ENCODE data around the gene LARP4B. TPM values are rescaled to one million over a fixed set of nuclear protein-coding genes. Genes with fewer than 3 reads are reported as not detected.

LARP4B gene
- total and polyA plus RNA-seq, 2 donors (not counting 3 experiments of a cell fraction or from before 2014, with no cell fraction given), result 27.4 to 101 TPM

DNA sequence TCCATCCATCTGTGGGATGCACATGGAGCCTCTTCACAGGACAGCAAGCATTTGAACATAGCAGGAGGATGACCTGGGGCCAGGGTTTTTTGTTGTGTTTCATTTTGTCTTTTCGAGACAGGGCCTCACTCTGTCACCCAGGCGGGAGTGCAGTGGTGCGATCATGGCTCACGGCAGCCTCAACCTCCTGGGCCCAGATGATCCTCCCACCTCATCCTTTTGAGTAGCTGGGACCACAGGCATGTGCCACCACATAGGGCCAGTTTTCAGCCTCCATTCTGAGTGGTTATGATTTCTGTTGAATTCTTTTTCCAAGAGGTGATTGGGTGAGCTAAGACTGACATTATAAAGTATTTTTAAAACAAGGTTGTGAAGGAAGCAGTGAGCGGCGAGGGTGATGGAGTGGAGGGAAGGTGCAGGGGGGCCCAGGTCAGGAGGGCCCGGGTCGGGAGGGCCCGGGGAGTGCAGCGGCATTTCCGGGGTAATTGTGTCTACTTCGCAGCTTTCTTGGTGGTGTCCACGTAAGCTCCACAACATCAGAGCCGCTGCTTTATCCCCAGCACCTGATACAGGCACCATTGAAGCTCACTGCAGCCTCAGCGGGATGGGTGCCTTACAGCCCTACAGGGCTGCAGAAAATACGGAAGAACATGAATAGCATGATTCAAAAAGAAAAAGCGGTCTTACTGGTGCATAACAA is 12.0 kb upstream of the LARP4B start:
- no peaks in the 10 kb centered on the region for H3K27me3 ChIP-seq (ENCODE audit: control insufficient read depth in 2 of 2, insufficient read depth in 2 of 2, low read length in 2 of 2)
- H3K9ac ChIP-seq (replicated peaks; ENCODE audit: extremely low read depth, insufficient read depth, low read length), result no peak overlapping the region
- H3K27ac ChIP-seq (ENCODE audit: insufficient read depth, low read depth, low read length), result no peak overlapping the region
- peaks cover 8% of the 10 kb centered on the region for H3K4me1 ChIP-seq (ENCODE audit: control insufficient read depth, extremely low read depth, insufficient read depth, low read length)
- no peak overlapping the region for H3K4me2 ChIP-seq (ENCODE audit: insufficient read depth, low read length)
- CTCF ChIA-PET, result no interaction called here
- no peaks in the 10 kb centered on the region for H3K9me1 ChIP-seq (replicated peaks; ENCODE audit: control insufficient read depth, extremely low read depth, insufficient read depth, low read length)
- DNase-seq (ENCODE audit: low read depth, low spot score) (no peak), FAIRE-seq (no peak)
- H4K20me1 ChIP-seq (replicated peaks; ENCODE audit: control insufficient read depth, extremely low read depth, insufficient read depth, low read length), result no peaks in the 10 kb centered on the region
- H3K36me3 ChIP-seq (ENCODE audit: control insufficient read depth in 2 of 2, extremely low read depth in 1 of 2, insufficient read depth in 2 of 2, low read length in 2 of 2), result no peaks in the 10 kb centered on the region
- POLR2A ChIA-PET, result no interaction called here
- no peak overlapping the region for H2AFZ ChIP-seq (ENCODE audit: low read depth, low read length)
- BruUV-seq (replicated peaks), result no TSS peak
- intact Hi-C loops (cut with micrococcal nuclease), result loop anchor here (1.0 kb wide), 1 partner anchor 45 kb away; the partner anchor contains the start of gene GTPBP4
- H3K79me2 ChIP-seq (ENCODE audit: control insufficient read depth, insufficient read depth, low read length), result no peaks in the 10 kb centered on the region
- H3K4me3 ChIP-seq (replicated peaks in 1 of 3; ENCODE audit: insufficient read depth in 1 of 3, low read depth in 1 of 3, low read length in 3 of 3), result no peak overlapping the region
- H3K9me3 ChIP-seq (replicated peaks; ENCODE audit: control insufficient read depth, insufficient read depth, low read length), result no peaks in the 10 kb centered on the region
- no peak for TF ChIP-seq FOS (IDR thresholded peaks at IDR 0.05; ENCODE audit: borderline replicate concordance, insufficient read depth, low read length)
- no peak for TF ChIP-seq MAX (IDR thresholded peaks at IDR 0.05; ENCODE audit: insufficient read depth, insufficient read length)
- no peak for TF ChIP-seq MYC (IDR thresholded peaks at IDR 0.05; ENCODE audit: low read depth, low read length)
- TF ChIP-seq JUN (IDR thresholded peaks at IDR 0.05; ENCODE audit: borderline replicate concordance, insufficient read depth, insufficient read length, low read depth), result no peak
- no peak for TF ChIP-seq EZH2 (IDR thresholded peaks at IDR 0.05; ENCODE audit: borderline replicate concordance, low read depth, low read length, severe bottlenecking)
- no peak for TF ChIP-seq GATA2 (IDR thresholded peaks at IDR 0.05; ENCODE audit: insufficient read depth, insufficient read length, low read depth, low read length)
- TF ChIP-seq, protein P1, sequence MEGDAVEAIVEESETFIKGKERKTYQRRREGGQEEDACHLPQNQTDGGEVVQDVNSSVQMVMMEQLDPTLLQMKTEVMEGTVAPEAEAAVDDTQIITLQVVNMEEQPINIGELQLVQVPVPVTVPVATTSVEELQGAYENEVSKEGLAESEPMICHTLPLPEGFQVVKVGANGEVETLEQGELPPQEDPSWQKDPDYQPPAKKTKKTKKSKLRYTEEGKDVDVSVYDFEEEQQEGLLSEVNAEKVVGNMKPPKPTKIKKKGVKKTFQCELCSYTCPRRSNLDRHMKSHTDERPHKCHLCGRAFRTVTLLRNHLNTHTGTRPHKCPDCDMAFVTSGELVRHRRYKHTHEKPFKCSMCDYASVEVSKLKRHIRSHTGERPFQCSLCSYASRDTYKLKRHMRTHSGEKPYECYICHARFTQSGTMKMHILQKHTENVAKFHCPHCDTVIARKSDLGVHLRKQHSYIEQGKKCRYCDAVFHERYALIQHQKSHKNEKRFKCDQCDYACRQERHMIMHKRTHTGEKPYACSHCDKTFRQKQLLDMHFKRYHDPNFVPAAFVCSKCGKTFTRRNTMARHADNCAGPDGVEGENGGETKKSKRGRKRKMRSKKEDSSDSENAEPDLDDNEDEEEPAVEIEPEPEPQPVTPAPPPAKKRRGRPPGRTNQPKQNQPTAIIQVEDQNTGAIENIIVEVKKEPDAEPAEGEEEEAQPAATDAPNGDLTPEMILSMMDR (IDR thresholded peaks at IDR 0.05; ENCODE audit: extremely low read depth in 1 of 2, insufficient read depth in 1 of 2, low read depth in 1 of 2, low read length in 2 of 2), result no peak
- no peak for TF ChIP-seq POLR2A (IDR thresholded peaks at IDR 0.05; ENCODE audit: low read depth, low read length)
- no peak for TF ChIP-seq POLR2AphosphoS5 (IDR thresholded peaks at IDR 0.05; ENCODE audit: insufficient read depth, low read depth, low read length)
- dilution Hi-C loops (cut with MboI; ENCODE audit: extremely low pct_ligation_motif_present, low sequenced_read_pairs), result no loop called here

All from endothelial cell of umbilical vein (primary cell).